ENCODE results near the gene SPNS2. TPM values are rescaled to one million over a fixed set of nuclear protein-coding genes. Genes with fewer than 3 reads are reported as not detected.
"Not testable (repeated sequence)": the region's sequence is repeated elsewhere in the genome, so short reads cannot be mapped to it uniquely, and the experiment has no call there.

The SPNS2 gene
- total and polyA plus RNA-seq, 10 of the 15 experiments (the other 5 are each of a cell fraction or from before 2014, with no cell fraction given) = 0.04 to 1.1 (median 0.23) TPM; not detected in 2

- no peak for TF ChIP-seq RFX5 (IDR thresholded peaks at IDR 0.05; ENCODE audit: low read depth, low read length)
- TF ChIP-seq NR2C1 (IDR thresholded peaks at IDR 0.05) = no peak
- TF ChIP-seq, protein P1, sequence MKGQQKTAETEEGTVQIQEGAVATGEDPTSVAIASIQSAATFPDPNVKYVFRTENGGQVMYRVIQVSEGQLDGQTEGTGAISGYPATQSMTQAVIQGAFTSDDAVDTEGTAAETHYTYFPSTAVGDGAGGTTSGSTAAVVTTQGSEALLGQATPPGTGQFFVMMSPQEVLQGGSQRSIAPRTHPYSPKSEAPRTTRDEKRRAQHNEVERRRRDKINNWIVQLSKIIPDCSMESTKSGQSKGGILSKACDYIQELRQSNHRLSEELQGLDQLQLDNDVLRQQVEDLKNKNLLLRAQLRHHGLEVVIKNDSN (IDR thresholded peaks at IDR 0.05; ENCODE audit: borderline replicate concordance, extremely low read length, insufficient read depth, low read depth, low read length) = no peak
- no peak for TF ChIP-seq SREBF2 (IDR thresholded peaks at IDR 0.05; ENCODE audit: low read length)
- TF ChIP-seq, protein P2, sequence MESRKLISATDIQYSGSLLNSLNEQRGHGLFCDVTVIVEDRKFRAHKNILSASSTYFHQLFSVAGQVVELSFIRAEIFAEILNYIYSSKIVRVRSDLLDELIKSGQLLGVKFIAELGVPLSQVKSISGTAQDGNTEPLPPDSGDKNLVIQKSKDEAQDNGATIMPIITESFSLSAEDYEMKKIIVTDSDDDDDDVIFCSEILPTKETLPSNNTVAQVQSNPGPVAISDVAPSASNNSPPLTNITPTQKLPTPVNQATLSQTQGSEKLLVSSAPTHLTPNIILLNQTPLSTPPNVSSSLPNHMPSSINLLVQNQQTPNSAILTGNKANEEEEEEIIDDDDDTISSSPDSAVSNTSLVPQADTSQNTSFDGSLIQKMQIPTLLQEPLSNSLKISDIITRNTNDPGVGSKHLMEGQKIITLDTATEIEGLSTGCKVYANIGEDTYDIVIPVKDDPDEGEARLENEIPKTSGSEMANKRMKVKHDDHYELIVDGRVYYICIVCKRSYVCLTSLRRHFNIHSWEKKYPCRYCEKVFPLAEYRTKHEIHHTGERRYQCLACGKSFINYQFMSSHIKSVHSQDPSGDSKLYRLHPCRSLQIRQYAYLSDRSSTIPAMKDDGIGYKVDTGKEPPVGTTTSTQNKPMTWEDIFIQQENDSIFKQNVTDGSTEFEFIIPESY (IDR thresholded peaks at IDR 0.05) = no peak
- no peak for TF ChIP-seq SIX5 (IDR thresholded peaks at IDR 0.05; ENCODE audit: low read depth, low read length, severe bottlenecking)
- intact Hi-C loops (cut with micrococcal nuclease; ENCODE audit: unreplicated experiment) (no loop called here), in situ Hi-C loops (cut with MboI) (no loop called here)
- no peaks in the 10 kb centered on the region for H3K9me3 ChIP-seq (replicated peaks; ENCODE audit: control insufficient read depth, insufficient read depth, low read length)
- ChIA-PET CTCF (no interaction called here), RAD21 (ENCODE audit: unreplicated experiment) (no interaction called here), POLR2A (interaction anchor here (0.6 kb wide), 1 partner anchor 429 kb away, joined by 3 read pairs; no protein-coding TSS in a partner anchor), SMC1A (ENCODE audit: uncharacterized antibody, unreplicated experiment) (no interaction called here)
- H3K27ac ChIP-seq (ENCODE audit: control insufficient read depth, insufficient read depth) = no peak overlapping the region
- no TSS peak for BruUV-seq (replicated peaks)
- H3K9ac ChIP-seq (ENCODE audit: control insufficient read depth, insufficient read depth, low read length) = no peak overlapping the region
- no peak overlapping the region for H3K4me3 ChIP-seq
- no peak for FAIRE-seq
- H2AFZ ChIP-seq (ENCODE audit: control insufficient read depth, low read depth, low read length) = no peak overlapping the region
- no peaks in the 10 kb centered on the region for H3K79me2 ChIP-seq (ENCODE audit: control insufficient read depth, insufficient read depth, low read length)
- no peaks in the 10 kb centered on the region for H3K36me3 ChIP-seq (ENCODE audit: control insufficient read depth in 2 of 2, insufficient read depth in 2 of 2, low read length in 1 of 2)
- H3K4me2 ChIP-seq (ENCODE audit: control insufficient read depth, insufficient read depth) = no peak overlapping the region
- DNase-seq (ENCODE audit: low read depth, low spot score) = no peak
- peaks cover 0 to 1% of the 10 kb centered on the region in 2 experiments; a peak in 2 of 4 replicates for H3K27me3 ChIP-seq (replicated peaks in 1 of 2; ENCODE audit: control insufficient read depth in 2 of 2, insufficient read depth in 2 of 2, low read length in 1 of 2)
- H4K20me1 ChIP-seq (ENCODE audit: control insufficient read depth, insufficient read depth) = no peaks in the 10 kb centered on the region
- WGBS (ENCODE audit: insufficient coverage, insufficient replicate concordance, low lambda C conversion rate, missing lambda C conversion rate) = 56% methylated on average over 8 of the region's 8 CpGs
- ATAC-seq = no peak
- peaks cover 6% of the 10 kb centered on the region; the same call in 1 of the 2 replicates for H3K4me1 ChIP-seq (ENCODE audit: control insufficient read depth, insufficient read depth, low read length)
Observed at GRCh38 chr17:4577386-4577993, 78.8 kb downstream of the SPNS2 start.

- H4K20me1 ChIP-seq (ENCODE audit: control insufficient read depth, insufficient read depth); BruUV-seq (replicated peaks); CTCF ChIA-PET; H3K9ac ChIP-seq (ENCODE audit: control insufficient read depth, insufficient read depth, low read length); H3K27ac ChIP-seq (ENCODE audit: control insufficient read depth, insufficient read depth); DNase-seq (ENCODE audit: low read depth, low spot score); H3K9me3 ChIP-seq (replicated peaks; ENCODE audit: control insufficient read depth, insufficient read depth, low read length); ATAC-seq; H3K79me2 ChIP-seq (ENCODE audit: control insufficient read depth, insufficient read depth, low read length); POLR2A ChIA-PET; H2AFZ ChIP-seq (ENCODE audit: control insufficient read depth, low read depth, low read length); RAD21 ChIA-PET (ENCODE audit: unreplicated experiment); H3K27me3 ChIP-seq (replicated peaks in 1 of 2; ENCODE audit: control insufficient read depth in 2 of 2, insufficient read depth in 2 of 2, low read length in 1 of 2); intact Hi-C loops (cut with micrococcal nuclease; ENCODE audit: unreplicated experiment); SMC1A ChIA-PET (ENCODE audit: uncharacterized antibody, unreplicated experiment); in situ Hi-C loops (cut with MboI); H3K36me3 ChIP-seq (ENCODE audit: control insufficient read depth in 2 of 2, insufficient read depth in 2 of 2, low read length in 1 of 2); H3K4me3 ChIP-seq; H3K4me1 ChIP-seq (ENCODE audit: control insufficient read depth, insufficient read depth, low read length); FAIRE-seq; H3K4me2 ChIP-seq (ENCODE audit: control insufficient read depth, insufficient read depth): not testable (repeated sequence)
- 88% methylated on average over 16 of the region's 24 CpGs for WGBS (ENCODE audit: insufficient coverage, insufficient replicate concordance, low lambda C conversion rate, missing lambda C conversion rate)
Observed at GRCh38 chr17:4578349-4578748, 79.7 kb downstream of the SPNS2 start.
